Spleen (tissue), 11 donors: ENCODE measurements around the gene COL21A1. TPM values are rescaled to one million over a fixed set of nuclear protein-coding genes. Genes with fewer than 3 reads are reported as not detected.
"Not testable (repeated sequence)": the region's sequence is repeated elsewhere in the genome, so short reads cannot be mapped to it uniquely, and the experiment has no call there.

Experiments used
- DNase-seq: peaks from one replicate; pipeline ENCODE4 v3.0.0-alpha.2; 2020
- H3K27ac ChIP-seq, 8 donors: fragments of 200-600 bp; sonication (generic) in 7 of 8; 1 replicate in 4 of 8; 2 replicates in 4 of 8; pipeline versions ENCODE4 v1.5.0 to v1.8.0; 2016 to 2021; ENCODE audit warnings: inconsistent platforms in 4 of 8, mild to moderate bottlenecking in 4 of 8, moderate library complexity in 1 of 8
- H3K27me3 ChIP-seq, 7 donors: fragments of 200-600 bp; sonication (generic) in 6 of 7; replicated peaks in 1 of 7; 1 replicate in 4 of 7; 2 replicates in 3 of 7; pipeline versions ENCODE4 v1.5.0 to v1.8.0; 2016 to 2021; ENCODE audit warnings: inconsistent platforms in 3 of 7, mild to moderate bottlenecking in 1 of 7
- H3K36me3 ChIP-seq, 6 donors: fragments of 200-600 bp; sonication (generic) in 5 of 6; 1 replicate in 4 of 6; 2 replicates in 2 of 6; pipeline versions ENCODE4 v1.5.0 to v1.8.0; 2016 to 2021; ENCODE audit warnings: inconsistent platforms in 2 of 6
- H3K4me1 ChIP-seq, 6 donors: fragments of 200-600 bp; sonication (generic) in 5 of 6; 1 replicate in 3 of 6; 2 replicates in 3 of 6; pipeline versions ENCODE4 v1.5.0 to v1.8.0; 2016 to 2021; ENCODE audit warnings: inconsistent platforms in 3 of 6
- H3K4me3 ChIP-seq, 8 donors: fragments of 200-600 bp; sonication (generic) in 7 of 8; 1 replicate in 4 of 8; 2 replicates in 4 of 8; pipeline versions ENCODE4 v1.5.0 to v1.8.0; 2016 to 2021; ENCODE audit warnings: inconsistent platforms in 4 of 8, mild to moderate bottlenecking in 4 of 8, moderate library complexity in 2 of 8
- H3K9me3 ChIP-seq, 8 donors: fragments of 200-600 bp; sonication (generic) in 7 of 8; 1 replicate in 4 of 8; 2 replicates in 4 of 8; pipeline versions ENCODE4 v1.5.0 to v1.8.0; 2016 to 2021; ENCODE audit warnings: inconsistent platforms in 4 of 8
- POLR2A ChIP-seq, 3 donors: fragments of 450-650 bp; IDR thresholded peaks; one replicate each; pipeline ENCODE4 v1.5.1; 2017; ENCODE audit warnings: antibody characterized with exemption in 3 of 3, mild to moderate bottlenecking in 1 of 3
- POLR2AphosphoS5 ChIP-seq, 3 donors: sonication (generic); formaldehyde crosslinking; IDR thresholded peaks; one replicate each; pipeline ENCODE4 v1.5.1; 2017; ENCODE audit warnings: antibody characterized with exemption in 3 of 3
- WGBS, 5 donors: extraction: QIAGEN DNeasy Blood & Tissue Kit in 3 of 5; methylation state at CpG; one replicate each; pipeline versions ENCODE4 v1.1.5 to v1.1.7; 2013 to 2018; 5-methylcytosine and 5-hydroxymethylcytosine counted together
- intact Hi-C: fragments of 100-400 bp; cut with DNase I; formaldehyde crosslinking; loops from one replicate; pipeline ENCODE4 v1.15.0; 2023; ENCODE audit warnings: low total_unique reads
- polyA plus RNA-seq, 3 donors: library from polyadenylated mRNA; stranded (reverse); fragments of 200-250 nt; gene quantifications; one replicate each; pipeline ENCODE4 v1.2.1, GENCODE V29; 2013
- total RNA-seq, 7 donors: library from RNA; depleted of rRNA in 3 of 7; stranded (reverse); fragments of >200 nt in 3 of 7; fragmentation: NEBNext Ultra II Directional in 4 of 7; extraction: Animal tissue kit (Norgen Biotek cat#: 25700) in 4 of 7; gene quantifications; one replicate each; pipeline versions ENCODE4 v1.1.0 to v1.2.1, GENCODE V29; 2016 to 2021
- TF ChIP-seq, protein P1 (sequence below), 11 experiments: fragments of 200-600 bp in 7 of 11; fragments of 450-650 bp in 4 of 11; sonication (generic) in 4 of 11; IDR thresholded peaks in 8 of 11; conservative IDR thresholded peaks in 3 of 11; 1 replicate in 7 of 11; 2 replicates in 4 of 11; pipeline versions ENCODE4 v1.4.0 to v1.8.0; 2016 to 2021; ENCODE audit warnings: antibody characterized with exemption in 11 of 11, inconsistent platforms in 4 of 11, mild to moderate bottlenecking in 1 of 11
- donor health status: healthy with polysubstance abuse.
- donor health status: DM: no; HTN: no; CAD: no; lungs with moderate emphysema.
- donor health status: DM: no; HTN: no; CAD: no.
- donor health status: Bipolar disorder and iron deficiency.
- donor health status: healthy.
- donor health status: DM: no; HTN: no; CAD: no.
- donor health status: DM: yes; HTN: yes; CAD: no.

Gene COL21A1
- total and polyA plus RNA-seq, 10 donors = 0.13 to 2.9 (median 0.60) TPM

DNA sequence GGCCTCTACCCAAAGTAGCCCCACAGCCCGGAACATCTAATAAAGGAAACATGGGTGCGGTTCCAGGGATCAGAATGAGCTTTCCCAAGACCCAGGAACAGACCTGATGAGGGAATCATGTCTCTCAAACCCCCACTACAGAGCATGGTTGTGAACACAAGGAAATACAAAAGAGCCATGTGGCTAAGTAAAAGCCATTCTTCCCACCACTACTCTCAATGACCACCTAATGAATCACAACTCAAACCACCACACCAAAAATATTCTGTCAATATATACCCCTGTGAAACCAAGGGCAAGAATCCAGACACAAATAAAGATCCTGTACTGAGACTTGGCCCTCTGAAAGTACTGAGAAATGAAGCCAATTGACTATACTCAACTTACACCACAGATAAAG, 20.9 kb upstream of the COL21A1 start:
- intact Hi-C loops = no loop called here
- H3K4me3 ChIP-seq = no peak overlapping the region
- 72 to 85% (median 79%) methylated on average over 2 of the region's 2 CpGs for WGBS, 5 donors
- H3K27me3 ChIP-seq = no peaks in the 10 kb centered on the region
- no peak for DNase-seq
- no peaks in the 10 kb centered on the region for H3K4me1 ChIP-seq
- no peaks in the 10 kb centered on the region for H3K36me3 ChIP-seq
- TF ChIP-seq POLR2AphosphoS5 (IDR thresholded peaks at IDR 0.05) (no peak), POLR2A (IDR thresholded peaks at IDR 0.05) (no peak)
- TF ChIP-seq, protein P1, sequence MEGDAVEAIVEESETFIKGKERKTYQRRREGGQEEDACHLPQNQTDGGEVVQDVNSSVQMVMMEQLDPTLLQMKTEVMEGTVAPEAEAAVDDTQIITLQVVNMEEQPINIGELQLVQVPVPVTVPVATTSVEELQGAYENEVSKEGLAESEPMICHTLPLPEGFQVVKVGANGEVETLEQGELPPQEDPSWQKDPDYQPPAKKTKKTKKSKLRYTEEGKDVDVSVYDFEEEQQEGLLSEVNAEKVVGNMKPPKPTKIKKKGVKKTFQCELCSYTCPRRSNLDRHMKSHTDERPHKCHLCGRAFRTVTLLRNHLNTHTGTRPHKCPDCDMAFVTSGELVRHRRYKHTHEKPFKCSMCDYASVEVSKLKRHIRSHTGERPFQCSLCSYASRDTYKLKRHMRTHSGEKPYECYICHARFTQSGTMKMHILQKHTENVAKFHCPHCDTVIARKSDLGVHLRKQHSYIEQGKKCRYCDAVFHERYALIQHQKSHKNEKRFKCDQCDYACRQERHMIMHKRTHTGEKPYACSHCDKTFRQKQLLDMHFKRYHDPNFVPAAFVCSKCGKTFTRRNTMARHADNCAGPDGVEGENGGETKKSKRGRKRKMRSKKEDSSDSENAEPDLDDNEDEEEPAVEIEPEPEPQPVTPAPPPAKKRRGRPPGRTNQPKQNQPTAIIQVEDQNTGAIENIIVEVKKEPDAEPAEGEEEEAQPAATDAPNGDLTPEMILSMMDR (IDR thresholded peaks at IDR 0.05 in 8 of 11, conservative IDR thresholded peaks at IDR 0.05 in 3 of 11) = no peak
- H3K27ac ChIP-seq = no peak overlapping the region
- peaks cover 0 to 50% (median 29%) of the 10 kb centered on the region in 8 donors for H3K9me3 ChIP-seq

DNA sequence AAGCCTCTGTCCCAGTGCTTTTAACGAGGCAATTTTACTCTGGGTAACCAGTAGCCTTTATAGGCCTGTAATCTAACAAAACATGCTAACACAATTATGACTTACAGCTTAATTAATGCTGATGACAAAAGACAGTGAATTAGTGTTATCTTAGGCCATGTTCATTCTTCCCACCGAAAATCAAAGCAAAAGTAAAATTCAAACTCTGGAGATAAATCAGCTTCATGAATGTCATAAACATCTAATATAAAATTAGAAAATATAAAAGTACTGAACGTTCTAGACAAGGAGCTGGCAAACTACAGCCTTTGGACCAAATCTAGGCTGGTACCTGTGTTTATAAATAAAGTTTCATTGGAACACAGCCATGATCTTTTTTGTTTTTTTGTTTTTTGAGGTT, 18.6 kb upstream of the COL21A1 start:
- Histone ChIP-seq H3K27me3 (no peaks in the 10 kb centered on the region), H3K27ac (no peak overlapping the region), H3K9me3 (peaks cover 0 to 30% (median 14%) of the 10 kb centered on the region in 8 donors), H3K4me1 (no peaks in the 10 kb centered on the region), H3K36me3 (no peaks in the 10 kb centered on the region), H3K4me3 (no peak overlapping the region)
- 49 to 72% (median 53%) methylated on average over 3 of the region's 3 CpGs for WGBS, 5 donors
- intact Hi-C loops = no loop called here
- TF ChIP-seq POLR2A (IDR thresholded peaks at IDR 0.05) (no peak), POLR2AphosphoS5 (IDR thresholded peaks at IDR 0.05) (no peak)
- TF ChIP-seq, protein P1 (IDR thresholded peaks at IDR 0.05 in 8 of 11, conservative IDR thresholded peaks at IDR 0.05 in 3 of 11) = no peak
- no peak for DNase-seq

DNA sequence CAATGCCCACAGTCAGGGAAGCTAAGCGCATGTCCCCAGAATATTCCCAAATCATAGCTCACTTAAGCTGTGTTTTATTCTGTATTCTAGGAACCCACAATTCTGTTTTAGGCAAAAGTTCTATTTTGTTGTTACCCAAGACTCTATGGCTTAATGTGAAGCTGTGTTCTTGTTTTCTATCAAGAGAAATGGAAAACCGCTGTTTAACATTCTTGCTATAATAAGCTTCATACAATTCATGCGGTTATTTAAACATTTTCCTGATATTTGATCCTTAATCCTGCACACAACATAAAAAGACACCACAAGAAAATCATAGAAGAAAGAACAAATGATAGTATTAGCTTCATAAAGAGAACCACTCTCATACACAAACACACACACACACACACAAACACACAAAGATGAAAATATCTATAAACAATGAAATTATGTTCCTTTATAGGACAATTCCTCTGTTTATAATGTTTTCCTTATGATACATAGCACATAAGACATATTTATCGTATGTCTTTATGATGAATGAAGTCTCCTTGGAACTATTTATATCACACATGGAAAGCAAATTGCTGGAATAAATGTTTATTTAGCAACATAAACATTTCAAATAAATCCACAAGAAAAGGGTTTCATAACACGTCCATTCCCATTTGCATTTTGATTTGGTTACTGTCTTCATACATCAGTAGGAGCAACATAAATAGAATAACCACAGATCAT, 16.4 kb upstream of the COL21A1 start:
- H3K36me3 ChIP-seq = no peaks in the 10 kb centered on the region
- intact Hi-C loops = no loop called here
- H3K27me3 ChIP-seq = no peaks in the 10 kb centered on the region
- no peak for DNase-seq
- WGBS, 5 donors = 66 to 73% (median 69%) methylated on average over 5 of the region's 5 CpGs
- no peak overlapping the region for H3K4me3 ChIP-seq
- TF ChIP-seq POLR2A (IDR thresholded peaks at IDR 0.05) (no peak), POLR2AphosphoS5 (IDR thresholded peaks at IDR 0.05) (no peak)
- TF ChIP-seq, protein P1 (IDR thresholded peaks at IDR 0.05 in 8 of 11, conservative IDR thresholded peaks at IDR 0.05 in 3 of 11) = no peak
- H3K9me3 ChIP-seq = peaks cover 0 to 10% (median 0%) of the 10 kb centered on the region in 8 donors
- no peaks in the 10 kb centered on the region for H3K4me1 ChIP-seq
- no peak overlapping the region for H3K27ac ChIP-seq

DNA sequence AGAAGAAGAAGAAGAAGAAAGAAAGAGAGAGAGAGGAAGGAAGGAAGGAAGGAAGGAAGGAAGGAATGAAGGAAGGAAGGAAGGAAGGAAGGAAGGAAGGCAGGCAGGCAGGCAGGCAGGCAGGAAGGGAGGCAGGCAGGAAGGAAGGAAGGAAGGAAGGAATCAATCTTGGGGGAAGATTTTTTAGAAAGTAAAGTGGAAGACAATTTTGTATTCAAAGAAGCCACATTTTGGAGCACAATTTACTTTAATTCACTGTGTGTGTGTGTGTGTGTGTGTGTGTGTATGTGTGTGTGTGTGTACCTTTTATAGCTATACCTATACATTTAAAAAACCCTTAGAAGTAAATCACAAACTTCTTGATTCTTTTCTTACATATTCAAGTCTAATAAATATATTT, 13.2 kb upstream of the COL21A1 start:
- DNase-seq, H3K4me1 ChIP-seq, H3K36me3 ChIP-seq, H3K4me3 ChIP-seq, H3K27ac ChIP-seq, H3K27me3 ChIP-seq, intact Hi-C loops, H3K9me3 ChIP-seq: not testable (repeated sequence)
